Endothelial cell of umbilical vein (primary cell): ENCODE data around the gene HAT1. TPM values are rescaled to one million over a fixed set of nuclear protein-coding genes. Genes with fewer than 3 reads are reported as not detected.

Experiments
- BruUV-seq: library from RNA; stranded (reverse); fragments of 400-500 nt; replicated peaks from 2 replicates; lab custom pipeline; 2021; lab: Mats Ljungman, UMichigan
- CTCF ChIA-PET: fragments of 300-600, 350-600 bp; sonication (Branson Sonifier 250); formaldehyde crosslinking; loops from one replicate; lab custom pipeline; 2021; ENCODE audit warnings: antibody characterized with exemption, inconsistent platforms; lab: Charles Lee
- POLR2A ChIA-PET: fragments of 300-600, 350-600 bp; sonication (Branson Sonifier 250); formaldehyde crosslinking; loops from one replicate; lab custom pipeline; 2021; ENCODE audit warnings: antibody characterized with exemption, inconsistent platforms; lab: Charles Lee
- DNase-seq: peaks from one replicate; pipeline ENCODE4 v3.0.0-alpha.2; 2011; ENCODE audit warnings: low read depth, low spot score
- FAIRE-seq: peaks from 2 replicates; lab custom pipeline; 2011; peaks lifted over from hg19 to GRCh38; lab: Jason Lieb, UNC
- H2AFZ ChIP-seq: 2 replicates; pipeline ENCODE4 v1.6.0; 2012; ENCODE audit warnings: low read depth, low read length, control low read depth, inconsistent platforms
- H3K27ac ChIP-seq: 2 replicates; pipeline ENCODE4 v1.5.1; 2011; ENCODE audit warnings: low read depth, mild to moderate bottlenecking, control low read depth, low read length, moderate library complexity; ENCODE audit not compliant: insufficient read depth
- H3K27me3 ChIP-seq, 2 experiments: 2 replicates each; pipeline versions ENCODE4 v1.6.0 to v1.6.1; 2011; ENCODE audit warnings: low read length in 2 of 2, mixed read lengths in 1 of 2; ENCODE audit not compliant: control insufficient read depth in 2 of 2, insufficient read depth in 2 of 2
- H3K36me3 ChIP-seq, 2 experiments: 2 replicates in 1 of 2; 3 replicates in 1 of 2; pipeline ENCODE4 v1.5.1; 2011; ENCODE audit warnings: low read length in 2 of 2, mild to moderate bottlenecking in 1 of 2, moderate library complexity in 1 of 2; ENCODE audit not compliant: control insufficient read depth in 2 of 2, insufficient read depth in 2 of 2; ENCODE audit errors: extremely low read depth in 1 of 2
- H3K4me1 ChIP-seq: 3 replicates; pipeline ENCODE4 v1.5.1; 2011; ENCODE audit warnings: mild to moderate bottlenecking, low read length; ENCODE audit not compliant: control insufficient read depth, insufficient read depth; ENCODE audit errors: extremely low read depth
- H3K4me2 ChIP-seq: 2 replicates; pipeline ENCODE4 v1.6.1; 2011; ENCODE audit warnings: low read length, control low read depth, mixed read lengths; ENCODE audit not compliant: insufficient read depth
- H3K4me3 ChIP-seq, 3 experiments: fragments of 200-600 bp in 1 of 3; sonication (generic), shearing (Covaris generic) in 1 of 3; replicated peaks in 1 of 3; 2 replicates each; pipeline ENCODE4 v1.5.1; 2011 to 2016; ENCODE audit warnings: control low read depth in 3 of 3, low read length in 3 of 3, mild to moderate bottlenecking in 2 of 3, inconsistent platforms in 1 of 3, low read depth in 1 of 3, moderate library complexity in 1 of 3; ENCODE audit not compliant: insufficient read depth in 1 of 3
- H3K79me2 ChIP-seq: 2 replicates; pipeline ENCODE4 v1.6.0; 2012; ENCODE audit warnings: low read length, inconsistent platforms; ENCODE audit not compliant: control insufficient read depth, insufficient read depth
- H3K9ac ChIP-seq: replicated peaks from 2 replicates; pipeline ENCODE3; 2011; ENCODE audit warnings: low read length, control low read depth; ENCODE audit not compliant: insufficient read depth; ENCODE audit errors: extremely low read depth
- H3K9me1 ChIP-seq: replicated peaks from 3 replicates; pipeline ENCODE4 v1.6.0; 2011; ENCODE audit warnings: mild to moderate bottlenecking, low read length; ENCODE audit not compliant: control insufficient read depth, insufficient read depth; ENCODE audit errors: extremely low read depth
- H3K9me3 ChIP-seq: replicated peaks from 2 replicates; pipeline ENCODE4 v1.5.1; 2012; ENCODE audit warnings: low read length, inconsistent platforms; ENCODE audit not compliant: control insufficient read depth, insufficient read depth
- H4K20me1 ChIP-seq: replicated peaks from 2 replicates; pipeline ENCODE3; 2011; ENCODE audit warnings: mild to moderate bottlenecking, low read length; ENCODE audit not compliant: control insufficient read depth, insufficient read depth; ENCODE audit errors: extremely low read depth
- CTCF ChIP-seq, 2 donors: IDR thresholded peaks; 1 replicate in 1 of 2; 2 replicates in 1 of 2; pipeline ENCODE4 v1.5.1; 2011; ENCODE audit warnings: low read length in 2 of 2, mild to moderate bottlenecking in 2 of 2, moderate library complexity in 2 of 2, control low read depth in 1 of 2, inconsistent platforms in 1 of 2, low read depth in 1 of 2; ENCODE audit not compliant: insufficient read depth in 1 of 2; ENCODE audit errors: extremely low read depth in 1 of 2
- EZH2 ChIP-seq: IDR thresholded peaks from 2 replicates; pipeline ENCODE4 v1.6.1; 2012; ENCODE audit warnings: borderline replicate concordance, low read depth, mild to moderate bottlenecking, moderate library complexity, low read length, inconsistent platforms; ENCODE audit not compliant: severe bottlenecking
- FOS ChIP-seq: IDR thresholded peaks from 2 replicates; pipeline ENCODE4 v1.6.1; 2011; ENCODE audit warnings: mild to moderate bottlenecking, low read length, moderate library complexity, borderline replicate concordance; ENCODE audit not compliant: insufficient read depth
- GATA2 ChIP-seq: IDR thresholded peaks from 2 replicates; pipeline ENCODE4 v1.7.0; 2011; ENCODE audit warnings: low read depth, mild to moderate bottlenecking, moderate library complexity, mixed read lengths, low read length; ENCODE audit not compliant: insufficient read length, insufficient read depth
- JUN ChIP-seq: IDR thresholded peaks from 2 replicates; pipeline ENCODE4 v1.6.1; 2011; ENCODE audit warnings: borderline replicate concordance, low read depth; ENCODE audit not compliant: insufficient read length, insufficient read depth
- MAX ChIP-seq: IDR thresholded peaks from 2 replicates; pipeline ENCODE4 v1.6.1; 2011; ENCODE audit not compliant: insufficient read depth, insufficient read length
- MYC ChIP-seq: IDR thresholded peaks from one replicate; pipeline ENCODE4 v1.6.1; 2011; ENCODE audit warnings: mild to moderate bottlenecking, low read depth, low read length
- POLR2A ChIP-seq: IDR thresholded peaks from 2 replicates; pipeline ENCODE4 v1.6.1; 2012; ENCODE audit warnings: low read depth, mild to moderate bottlenecking, control low read depth, low read length
- POLR2AphosphoS5 ChIP-seq: IDR thresholded peaks from 2 replicates; pipeline ENCODE4 v1.6.1; 2012; ENCODE audit warnings: low read depth, mild to moderate bottlenecking, control low read depth, low read length, moderate library complexity; ENCODE audit not compliant: insufficient read depth
- dilution Hi-C: fragments of 300-500 bp; cut with MboI; formaldehyde crosslinking; loops from one replicate; pipeline ENCODE4 v1.15.0; 2019; ENCODE audit warnings: low sequenced_read_pairs; ENCODE audit not compliant: extremely low pct_ligation_motif_present
- intact Hi-C: fragments of 100-400 bp; cut with micrococcal nuclease; formaldehyde crosslinking; loops from one replicate; pipeline ENCODE4 v1.10.0; 2022
- polyA plus RNA-seq, 4 experiments: library from polyadenylated mRNA; depleted of rRNA in 3 of 4; stranded (reverse) in 3 of 4; unstranded in 1 of 4; fragments of >200 nt; gene quantifications; 2 replicates each; pipeline versions ENCODE4 v1.2.1 to v1.2.3, GENCODE V29; 2011 to 2012; ENCODE audit warnings: missing spikeins in 1 of 4
- total RNA-seq: library from RNA; stranded (reverse); gene quantifications from 2 replicates; pipeline ENCODE4 v1.2.3, GENCODE V29; 2021

The HAT1 gene
- total and polyA plus RNA-seq, 2 donors (not counting 3 experiments of a cell fraction or from before 2014, with no cell fraction given), result 27.4 to 50.3 TPM

GRCh38 chr2:171963198-171963597 lies 40.9 kb downstream of the HAT1 start:
- no peak overlapping the region for H3K27ac ChIP-seq
- ChIA-PET CTCF (no interaction called here), POLR2A (no interaction called here)
- H3K9me3 ChIP-seq, result no peaks in the 10 kb centered on the region
- peaks cover 1% of the 10 kb centered on the region for H3K79me2 ChIP-seq
- H2AFZ ChIP-seq, result no peak overlapping the region
- no peak for DNase-seq
- H3K27me3 ChIP-seq, result no peaks in the 10 kb centered on the region
- dilution Hi-C loops, result no loop called here
- FAIRE-seq, result no peak
- H3K9me1 ChIP-seq, result no peaks in the 10 kb centered on the region
- H3K4me3 ChIP-seq, result no peak overlapping the region
- BruUV-seq, result no TSS peak
- no peak overlapping the region for H3K9ac ChIP-seq
- TF ChIP-seq FOS (no peak), POLR2AphosphoS5 (no peak), CTCF (IDR thresholded peaks at IDR 0.05; ENCODE audit: extremely low read depth in 1 of 2, insufficient read depth in 1 of 2, low read depth in 1 of 2, low read length in 2 of 2) (no peak), EZH2 (no peak), GATA2 (no peak), MYC (no peak), JUN (no peak), POLR2A (no peak), MAX (no peak)
- no peak overlapping the region for H3K4me2 ChIP-seq
- no peaks in the 10 kb centered on the region for H3K4me1 ChIP-seq
- no peaks in the 10 kb centered on the region for H4K20me1 ChIP-seq
- peaks cover 0 to 12% of the 10 kb centered on the region in 2 experiments for H3K36me3 ChIP-seq
- intact Hi-C loops, result loop anchor here (5.0 kb wide), 1 partner anchor 89 kb away; no protein-coding TSS in a partner anchor
